GM18507 (cell line): ENCODE results near the gene SLC27A6.
"Not testable (repeated sequence)": the region's sequence is repeated elsewhere in the genome, so short reads cannot be mapped to it uniquely, and the experiment has no call there.

Experiments used
- DNase-seq: peaks from one replicate; pipeline ENCODE4 v3.0.0; 2011; ENCODE audit warnings: low read depth; ENCODE audit not compliant: insufficient read length; ENCODE audit errors: extremely low spot score
- FAIRE-seq: peaks from 2 replicates; lab custom pipeline; 2011; peaks lifted over from hg19 to GRCh38; lab: Jason Lieb, UNC

SLC27A6 gene

GRCh38 chr5:128965011-128965637, at the start of gene SLC27A6:
Gene SLC27A6 (plus strand): TSS chr5:128965488. CDS start chr5:128966138, 650 bp downstream.
- DNase-seq (no peak), FAIRE-seq (no peak)

DNA sequence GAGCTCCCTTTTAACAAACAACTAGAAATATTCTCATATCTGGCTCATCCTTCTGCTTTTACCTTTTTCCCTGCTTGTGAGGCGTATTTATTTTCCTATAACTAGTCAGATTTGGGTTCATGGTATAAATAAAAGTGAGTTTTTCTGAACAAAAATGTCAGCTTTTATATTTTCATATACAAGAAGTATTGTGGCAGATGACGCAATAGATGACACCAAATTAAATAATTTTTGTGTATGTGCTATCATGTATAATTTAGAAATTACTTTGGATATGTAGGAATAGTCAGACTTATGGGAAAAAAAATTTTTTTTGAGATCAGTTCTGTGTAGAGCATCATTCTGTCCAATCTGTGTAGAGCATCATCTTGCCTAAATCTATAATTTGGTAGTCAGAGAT, 45.7 kb upstream of the SLC27A6 start:
- no peak for DNase-seq
- no peak for FAIRE-seq

- DNase-seq = no peak
- FAIRE-seq = no peak
Measured at GRCh38 chr5:128920345-128921215, 44.7 kb upstream of the SLC27A6 start.

DNA sequence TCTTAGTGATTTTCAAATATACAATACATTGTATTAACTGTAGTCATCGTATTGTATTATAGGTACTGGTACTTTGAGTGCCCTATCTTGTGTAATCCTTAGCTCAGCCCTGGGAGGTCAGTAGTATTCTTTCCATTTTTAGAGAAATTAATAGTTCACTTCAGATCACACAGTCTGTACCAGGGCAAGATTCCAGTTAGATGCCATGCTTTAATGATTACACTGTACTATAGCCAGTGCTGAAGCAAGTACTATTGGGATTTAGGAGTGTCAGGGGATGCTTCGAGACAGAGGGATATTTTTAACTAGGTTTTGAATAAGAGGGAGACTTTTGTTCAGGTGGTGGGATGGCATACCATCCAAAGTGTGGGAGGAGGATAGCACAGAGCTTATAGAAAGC, 41.0 kb upstream of the SLC27A6 start:
- DNase-seq = no peak
- no peak for FAIRE-seq

GRCh38 chr5:128925973-128926372, 39.3 kb upstream of the SLC27A6 start:
- DNase-seq (no peak), FAIRE-seq (no peak)

DNA sequence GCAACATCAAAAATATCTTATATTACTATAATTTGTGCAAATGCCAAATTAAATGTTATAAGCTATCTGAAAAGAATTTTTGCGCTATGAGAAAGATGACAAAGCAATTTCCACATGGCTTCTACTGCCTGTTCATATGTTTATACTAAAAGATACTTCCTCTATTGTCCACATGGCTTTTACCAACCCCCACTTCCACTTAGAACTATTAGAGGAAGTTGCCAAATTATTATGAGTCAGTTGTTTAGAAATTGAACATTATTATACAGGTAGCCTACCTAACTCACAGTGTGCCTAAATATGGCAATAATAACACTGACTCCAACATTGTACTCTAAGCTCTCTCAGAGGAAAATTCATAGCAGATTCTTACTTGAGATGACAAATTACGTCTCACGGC, 37.6 kb upstream of the SLC27A6 start:
- no peak for FAIRE-seq
- DNase-seq = no peak

GRCh38 chr5:128932232-128932631, 33.1 kb upstream of the SLC27A6 start:
- FAIRE-seq, DNase-seq: not testable (repeated sequence)

DNA sequence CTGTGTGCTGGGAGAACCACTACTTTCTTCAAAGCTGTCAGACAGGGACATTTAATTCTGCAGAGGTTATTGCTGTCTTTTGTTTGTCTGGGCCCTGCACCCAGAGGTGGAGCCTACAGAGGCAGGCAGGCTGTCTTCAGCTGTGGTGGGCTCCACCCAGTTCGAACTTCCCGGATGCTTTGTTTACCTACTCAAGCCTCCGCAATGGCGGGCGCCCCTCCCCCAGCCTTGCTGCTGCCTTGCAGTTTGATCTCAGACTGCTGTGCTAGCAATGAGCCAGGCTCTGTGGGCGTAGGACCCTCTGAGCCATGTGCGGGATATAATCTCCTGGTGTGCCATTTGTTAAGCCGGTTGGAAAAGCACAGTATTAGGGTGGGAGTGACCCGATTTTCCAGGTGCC, 22.2 kb upstream of the SLC27A6 start:
- FAIRE-seq, DNase-seq: not testable (repeated sequence)

GRCh38 chr5:128949847-128950546, 15.3 kb upstream of the SLC27A6 start:
- FAIRE-seq (no peak), DNase-seq (no peak)

GRCh38 chr5:128951301-128951700, 14.0 kb upstream of the SLC27A6 start:
- not testable (repeated sequence) for FAIRE-seq, DNase-seq

DNA sequence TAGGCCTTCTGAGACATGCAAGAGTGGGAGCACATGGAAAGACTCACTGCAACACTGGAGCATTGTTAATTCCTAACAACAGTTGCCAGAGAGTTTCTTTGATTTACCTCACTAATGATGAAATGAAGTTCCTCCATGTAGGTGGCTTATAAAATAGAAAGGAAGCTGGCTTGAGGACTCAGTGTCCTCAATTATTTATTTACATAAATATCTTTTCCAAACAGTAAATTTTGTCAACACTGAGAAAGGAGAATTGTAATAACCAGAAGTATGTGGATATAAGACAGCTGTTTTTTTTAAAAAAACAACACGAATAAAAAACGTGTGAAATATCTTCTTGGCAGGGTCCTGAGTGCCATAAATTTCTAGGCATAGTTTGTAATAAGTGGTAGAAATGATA, 9.1 kb upstream of the SLC27A6 start:
- FAIRE-seq = no peak
- no peak for DNase-seq

GRCh38 chr5:128962211-128962610, 3.1 kb upstream of the SLC27A6 start:
- FAIRE-seq (no peak), DNase-seq (no peak)

DNA sequence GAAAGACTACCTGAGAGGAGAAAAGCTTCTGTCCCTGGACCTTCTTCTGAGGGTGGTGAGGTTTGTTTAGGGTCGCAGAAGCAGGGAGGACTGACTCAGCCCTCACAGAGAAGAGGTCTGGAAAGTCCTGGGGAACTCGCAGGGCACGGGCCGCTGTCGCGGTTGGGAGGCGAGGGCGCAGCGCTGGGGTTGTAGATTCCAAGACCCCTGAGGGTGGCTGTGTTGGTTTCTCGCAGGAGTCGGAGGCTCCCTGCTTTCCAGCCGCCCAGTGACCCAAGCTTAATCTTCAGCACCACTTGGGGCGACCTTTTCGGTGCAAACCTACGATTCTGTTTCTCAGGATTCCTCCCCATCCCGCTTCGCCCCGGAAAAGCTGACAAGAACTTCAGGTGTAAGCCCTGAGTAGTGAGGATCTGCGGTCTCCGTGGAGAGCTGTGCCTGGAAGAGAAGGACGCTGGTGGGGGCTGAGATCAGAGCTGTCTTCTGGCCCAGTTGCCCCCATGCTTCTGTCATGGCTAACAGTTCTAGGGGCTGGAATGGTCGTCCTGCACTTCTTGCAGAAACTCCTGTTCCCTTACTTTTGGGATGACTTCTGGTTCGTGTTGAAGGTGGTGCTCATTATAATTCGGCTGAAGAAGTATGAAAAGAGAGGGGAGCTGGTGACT, 482 bp downstream of the SLC27A6 start:
- no peak for DNase-seq
- no peak for FAIRE-seq

DNA sequence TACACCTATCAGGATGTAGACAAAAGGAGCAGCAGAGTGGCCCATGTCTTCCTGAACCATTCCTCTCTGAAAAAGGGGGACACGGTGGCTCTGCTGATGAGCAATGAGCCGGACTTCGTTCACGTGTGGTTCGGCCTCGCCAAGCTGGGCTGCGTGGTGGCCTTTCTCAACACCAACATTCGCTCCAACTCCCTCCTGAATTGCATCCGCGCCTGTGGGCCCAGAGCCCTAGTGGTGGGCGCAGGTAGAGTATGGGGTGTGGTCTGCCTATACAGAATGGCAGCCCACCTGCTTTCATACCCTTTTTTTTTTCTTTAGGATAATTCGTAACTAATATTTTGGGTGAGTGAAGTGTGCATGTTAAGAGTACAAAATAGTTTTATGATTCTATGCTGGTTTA, 1.1 kb downstream of the SLC27A6 start:
- FAIRE-seq (no peak), DNase-seq (no peak)

DNA sequence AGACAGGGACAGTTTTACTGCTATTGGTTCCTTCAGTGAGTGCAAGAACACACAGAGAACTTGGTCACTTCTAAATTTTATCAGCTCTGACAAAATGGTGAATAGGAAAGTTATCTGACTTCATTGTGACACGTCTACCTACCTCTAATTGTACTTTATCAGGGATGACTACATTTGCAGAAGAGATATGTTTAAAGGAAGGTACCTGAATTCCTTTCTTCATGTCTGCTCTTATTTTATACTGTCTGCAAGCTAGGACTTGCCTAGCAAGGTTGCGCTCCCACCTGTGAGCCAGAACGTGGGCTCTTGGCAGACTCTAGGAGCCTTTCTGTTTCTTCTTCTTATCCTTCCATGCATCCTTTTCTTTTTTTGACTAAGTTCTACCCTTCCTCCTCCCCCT, 1.6 kb downstream of the SLC27A6 start:
- FAIRE-seq (no peak), DNase-seq (no peak)

GRCh38 chr5:128973244-128973643, 8.0 kb downstream of the SLC27A6 start:
- DNase-seq (no peak), FAIRE-seq (no peak)

- DNase-seq = no peak
- FAIRE-seq = no peak
Measured at GRCh38 chr5:128974567-128974966, 9.3 kb downstream of the SLC27A6 start.

DNA sequence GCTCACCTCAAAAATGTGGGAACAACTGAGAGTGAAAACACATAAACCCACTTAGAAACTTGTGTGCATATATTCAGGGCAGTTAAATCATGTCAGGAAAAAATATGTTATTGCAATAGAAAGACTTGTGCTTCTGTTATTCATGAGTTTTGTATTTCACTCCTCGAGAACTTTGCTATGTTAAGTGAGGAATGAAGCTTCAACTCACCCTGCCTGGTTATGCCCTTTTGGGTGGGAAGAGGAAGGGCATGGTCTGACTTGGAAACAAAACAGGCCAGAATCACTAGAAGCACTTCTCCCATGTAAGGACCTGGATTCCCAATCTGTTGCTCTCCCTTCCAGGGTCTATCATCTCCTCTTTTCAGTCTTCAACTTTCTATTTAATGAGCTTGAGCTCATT, 14.5 kb downstream of the SLC27A6 start:
- no peak for DNase-seq
- no peak for FAIRE-seq

DNA sequence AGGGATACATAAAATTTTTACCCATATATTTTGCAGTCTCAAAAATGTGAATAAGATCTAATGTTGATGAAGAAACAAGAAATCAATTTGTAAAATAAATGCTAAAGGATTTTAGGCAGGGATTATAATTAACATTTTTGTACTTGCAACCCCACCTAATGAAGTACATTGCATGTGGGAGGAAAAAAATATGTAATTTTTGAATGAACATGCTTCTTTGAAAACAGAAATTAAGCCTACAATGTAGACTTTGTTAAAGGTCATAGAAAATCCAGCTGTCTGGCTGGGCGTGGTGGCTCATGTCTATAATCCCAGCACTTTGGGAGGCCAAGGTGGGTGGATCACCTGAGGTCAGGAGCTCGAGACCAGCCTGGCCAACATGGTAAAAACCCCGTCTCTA, 15.6 kb downstream of the SLC27A6 start:
- DNase-seq = no peak
- no peak for FAIRE-seq

GRCh38 chr5:128984480-128984879, 19.2 kb downstream of the SLC27A6 start:
- FAIRE-seq (no peak), DNase-seq (no peak)
